MG63 (cell line): ENCODE measurements around the gene CPLX3. TPM values are rescaled to one million over a fixed set of nuclear protein-coding genes. Genes with fewer than 3 reads are reported as not detected.

Experiments used
- DNase-seq: peaks from one replicate; pipeline ENCODE4 v3.0.0-alpha.2; 2020
- H3K27me3 ChIP-seq: fragments of 250-450 bp; sonication (Bioruptor Pico); 2 replicates; pipeline ENCODE4 v1.5.1; 2020; ENCODE audit warnings: mild to moderate bottlenecking, moderate library complexity
- H3K36me3 ChIP-seq: fragments of 250-450 bp; sonication (Bioruptor Pico); 2 replicates; pipeline ENCODE4 v1.5.1; 2020; ENCODE audit warnings: mild to moderate bottlenecking, moderate library complexity
- H3K4me3 ChIP-seq: fragments of 250-450 bp; sonication (Bioruptor Pico); 2 replicates; pipeline ENCODE4 v1.5.1; 2020; ENCODE audit warnings: mild to moderate bottlenecking, moderate library complexity
- H3K9me3 ChIP-seq: fragments of 250-450 bp; sonication (Bioruptor Pico); 2 replicates; pipeline ENCODE4 v1.5.1; 2020; ENCODE audit warnings: mild to moderate bottlenecking, moderate library complexity
- total RNA-seq: library from RNA; depleted of rRNA; stranded (reverse); fragments of >200 nt; shearing (Covaris generic); gene quantifications from 2 replicates; pipeline ENCODE4 v1.2.3, GENCODE V29; 2014; ENCODE audit warnings: low replicate concordance; rRNA removed

CPLX3 gene
- total RNA-seq, 1 experiment from 2014 or later: not detected

DNA sequence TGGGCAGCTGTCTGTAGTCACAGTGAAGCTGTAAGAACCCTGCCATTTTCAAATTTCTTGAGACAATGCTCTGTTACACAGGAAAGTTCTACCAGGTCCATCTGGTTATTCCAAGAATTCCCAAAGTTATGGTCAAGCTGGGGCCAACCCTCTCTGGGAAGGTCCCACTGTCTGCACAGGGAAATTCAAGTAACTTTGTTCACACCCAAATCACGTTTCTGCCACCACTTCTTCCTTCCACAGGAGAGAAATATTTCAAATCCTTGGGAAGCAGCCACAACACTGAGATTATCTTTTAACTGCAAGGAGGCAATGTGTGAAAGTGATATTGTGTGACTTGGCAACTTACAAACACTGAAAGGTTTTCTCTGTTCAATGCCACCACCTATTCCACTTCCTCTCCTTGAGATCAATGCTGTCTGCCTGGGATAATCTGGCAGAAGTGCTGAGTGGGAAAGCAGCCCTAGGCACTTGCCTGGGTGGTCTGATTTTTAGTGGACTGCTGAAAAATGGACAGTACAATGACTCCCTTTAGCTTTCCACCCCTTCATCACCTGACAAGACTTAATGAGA lies 41.1 kb downstream of the CPLX3 start:
- no peaks in the 10 kb centered on the region for H3K9me3 ChIP-seq
- DNase-seq: no peak
- H3K27me3 ChIP-seq: no peaks in the 10 kb centered on the region
- no peak overlapping the region for H3K4me3 ChIP-seq
- peaks cover 22% of the 10 kb centered on the region for H3K36me3 ChIP-seq

DNA sequence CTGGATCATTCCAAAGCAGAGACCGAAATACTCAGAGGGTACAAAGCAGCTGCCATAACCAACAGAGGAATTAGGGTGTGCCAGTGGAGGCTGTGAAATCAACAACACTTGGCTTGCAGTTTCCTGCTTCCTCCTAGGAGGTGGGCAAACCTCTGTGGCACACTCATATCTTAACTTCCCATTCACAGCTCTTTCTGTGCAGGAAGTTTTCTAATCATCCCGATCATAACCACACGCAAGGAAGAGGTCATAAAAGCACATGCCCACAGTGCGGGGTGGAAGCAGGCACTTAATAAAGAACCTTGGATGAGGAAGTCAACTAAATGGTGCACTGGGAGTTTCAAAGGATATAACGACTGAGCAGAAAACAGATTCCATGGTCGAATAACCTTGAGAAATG lies 41.6 kb downstream of the CPLX3 start:
- Histone ChIP-seq H3K36me3 (peaks cover 24% of the 10 kb centered on the region), H3K4me3 (no peak overlapping the region), H3K27me3 (no peaks in the 10 kb centered on the region), H3K9me3 (no peaks in the 10 kb centered on the region)
- DNase-seq: no peak

DNA sequence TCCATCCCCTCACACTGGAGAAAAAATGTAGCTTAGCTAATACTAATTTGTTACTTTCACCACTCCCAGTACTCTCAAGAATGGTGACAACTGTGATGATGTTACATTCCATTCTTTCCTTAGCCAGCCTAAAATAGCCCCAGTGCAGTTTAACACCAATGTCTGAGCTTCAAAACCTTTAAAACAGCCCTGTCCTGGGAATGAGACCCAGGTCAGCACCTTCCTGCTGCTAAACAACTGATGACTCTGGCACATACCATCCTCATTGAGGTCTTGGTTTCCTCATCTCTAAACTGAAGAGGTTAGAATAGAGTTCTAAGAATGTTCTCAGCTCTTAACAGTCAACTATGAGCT lies 42.9 kb downstream of the CPLX3 start:
- no peak for DNase-seq
- no peaks in the 10 kb centered on the region for H3K9me3 ChIP-seq
- H3K27me3 ChIP-seq: no peaks in the 10 kb centered on the region
- H3K36me3 ChIP-seq: peaks cover 21% of the 10 kb centered on the region
- H3K4me3 ChIP-seq: no peak overlapping the region

DNA sequence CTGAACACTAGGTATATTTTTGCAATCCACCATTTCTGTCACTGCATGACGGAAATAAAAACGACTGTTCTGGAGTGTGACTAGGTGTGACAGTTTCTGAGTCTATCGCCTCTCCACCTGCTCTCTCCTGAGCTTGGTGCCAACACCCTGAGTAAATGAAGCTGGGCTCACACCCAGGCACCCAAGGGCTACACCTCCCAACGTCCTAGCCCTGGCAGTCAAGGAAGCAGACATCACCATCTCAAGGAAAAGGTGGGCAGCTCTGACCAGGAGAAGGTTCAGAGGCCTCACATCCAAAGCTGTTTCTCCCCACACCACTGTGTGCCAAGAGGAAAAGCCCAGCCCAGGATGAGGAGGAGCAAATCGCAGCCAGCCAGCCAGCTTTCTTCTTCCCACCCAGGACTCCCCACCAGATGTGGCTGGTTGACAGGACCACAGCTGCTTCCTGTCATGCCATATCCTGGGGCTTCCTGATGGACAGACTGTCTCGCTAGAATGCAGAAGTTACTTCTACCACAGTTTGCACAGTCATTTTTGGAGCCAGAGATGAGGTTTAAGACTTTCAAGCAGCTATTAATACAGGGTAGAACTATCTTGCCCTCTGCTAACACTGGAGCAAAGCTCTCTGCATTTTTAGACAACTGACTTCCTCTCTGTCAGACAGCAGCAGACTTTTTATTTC lies 43.4 kb downstream of the CPLX3 start:
- peaks cover 18% of the 10 kb centered on the region for H3K36me3 ChIP-seq
- H3K4me3 ChIP-seq: no peak overlapping the region
- peak; percentile 28 for DNase-seq
- H3K27me3 ChIP-seq: no peaks in the 10 kb centered on the region
- H3K9me3 ChIP-seq: no peaks in the 10 kb centered on the region

DNA sequence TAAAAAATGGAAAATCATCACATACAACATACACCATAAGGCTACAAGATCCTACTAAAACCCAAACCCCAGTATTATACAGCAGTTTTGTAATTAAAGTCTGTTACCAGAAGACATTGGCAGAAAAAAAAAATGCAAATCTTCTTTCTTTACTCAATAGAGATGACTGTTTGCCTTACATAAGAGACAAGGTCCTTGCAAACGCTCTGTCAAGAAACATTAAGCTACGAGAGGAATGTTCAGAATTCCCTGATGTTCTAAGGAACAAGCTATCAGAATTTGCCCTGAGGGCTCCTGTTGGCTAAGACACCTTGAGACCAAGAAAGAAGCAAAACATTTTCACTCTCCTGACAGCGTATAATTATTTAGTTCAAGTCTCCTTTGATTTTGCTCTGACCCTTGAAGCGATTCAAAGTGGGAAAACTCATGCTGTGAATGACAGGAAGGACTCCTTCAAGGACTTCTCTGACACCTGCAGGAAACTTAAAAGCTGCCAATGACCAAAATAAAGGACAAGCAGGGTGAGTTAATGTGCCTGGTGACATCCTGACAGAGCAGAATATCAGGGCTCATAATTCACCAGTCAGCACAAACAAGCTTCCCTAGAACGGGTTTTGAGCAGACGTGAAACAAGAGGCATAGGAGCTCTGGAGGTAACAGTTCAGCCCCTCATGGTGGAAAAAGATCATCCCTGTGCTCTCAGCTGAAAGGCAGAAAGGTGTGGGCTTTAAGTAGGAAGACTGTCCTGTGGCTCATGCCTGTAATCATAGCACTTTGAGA lies 44.2 kb downstream of the CPLX3 start:
- no peaks in the 10 kb centered on the region for H3K27me3 ChIP-seq
- no peaks in the 10 kb centered on the region for H3K9me3 ChIP-seq
- no peak overlapping the region for H3K4me3 ChIP-seq
- peaks cover 18% of the 10 kb centered on the region for H3K36me3 ChIP-seq
- DNase-seq: no peak

DNA sequence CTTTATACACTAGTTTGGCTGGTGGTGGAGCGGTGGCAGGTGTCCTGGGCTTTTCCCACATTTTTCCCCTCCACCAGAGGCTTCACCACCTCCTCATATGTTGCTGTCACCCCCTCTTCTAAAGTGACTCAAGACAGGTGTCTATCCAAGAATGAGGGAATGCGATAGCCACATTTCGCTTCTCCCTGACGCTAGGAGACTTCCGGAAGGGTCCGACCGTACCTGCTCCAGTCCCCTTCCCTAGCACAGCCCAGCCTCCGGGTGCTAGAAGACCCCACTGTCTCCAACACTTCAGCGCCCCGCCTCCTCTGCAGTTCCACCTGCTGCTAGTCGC lies 46.2 kb downstream of the CPLX3 start:
- DNase-seq: no peak
- peak overlapping the region; percentile 91 for H3K4me3 ChIP-seq
- no peaks in the 10 kb centered on the region for H3K9me3 ChIP-seq
- H3K27me3 ChIP-seq: no peaks in the 10 kb centered on the region
- peaks cover 13% of the 10 kb centered on the region for H3K36me3 ChIP-seq

DNA sequence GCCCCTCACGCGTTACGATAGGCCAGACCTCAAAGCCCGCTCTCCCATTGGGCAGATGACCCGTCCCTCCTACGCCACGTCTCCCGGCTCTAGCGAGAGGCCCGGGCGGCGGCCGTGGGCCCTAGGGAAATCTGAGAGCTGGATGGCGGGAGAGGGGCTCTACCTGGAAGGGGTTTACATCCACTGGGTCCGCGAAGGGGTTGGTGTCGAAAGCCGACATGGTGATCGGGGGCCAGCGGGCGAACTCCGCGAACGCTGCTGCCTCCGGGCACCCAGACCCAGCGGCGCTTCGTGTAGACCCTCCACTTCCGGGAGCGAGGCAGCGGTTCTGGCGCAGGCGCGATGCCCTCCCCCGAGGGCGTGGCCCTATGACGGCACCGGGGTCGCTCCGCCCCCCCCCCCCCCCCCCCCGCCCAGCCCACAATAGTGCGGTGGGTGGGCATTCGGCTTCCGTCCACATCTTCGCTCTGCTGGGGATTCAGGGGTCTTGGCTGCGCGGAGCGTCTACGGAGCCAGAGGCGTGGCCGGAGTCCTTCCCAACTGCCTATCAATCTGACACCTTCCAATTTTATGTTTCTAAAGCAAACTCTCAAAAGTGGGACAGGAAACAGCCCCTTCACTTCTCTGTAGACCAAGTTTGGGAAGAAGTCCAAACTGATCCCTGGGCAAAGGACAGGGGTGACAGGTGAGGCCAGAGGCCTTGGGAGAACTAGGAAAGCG lies 46.8 kb downstream of the CPLX3 start, which contains the start of gene SCAMP2:
TSS of gene SCAMP2 (minus strand) at position 330 of the 720 bp plus-strand sequence. CDS start at position 220, 110 bp downstream.
- H3K9me3 ChIP-seq: no peaks in the 10 kb centered on the region
- peaks cover 13% of the 10 kb centered on the region for H3K36me3 ChIP-seq
- DNase-seq: peak; percentile 97
- peak within 1 kb of the TSS; percentile 91 for H3K4me3 ChIP-seq
- no peaks in the 10 kb centered on the region for H3K27me3 ChIP-seq

DNA sequence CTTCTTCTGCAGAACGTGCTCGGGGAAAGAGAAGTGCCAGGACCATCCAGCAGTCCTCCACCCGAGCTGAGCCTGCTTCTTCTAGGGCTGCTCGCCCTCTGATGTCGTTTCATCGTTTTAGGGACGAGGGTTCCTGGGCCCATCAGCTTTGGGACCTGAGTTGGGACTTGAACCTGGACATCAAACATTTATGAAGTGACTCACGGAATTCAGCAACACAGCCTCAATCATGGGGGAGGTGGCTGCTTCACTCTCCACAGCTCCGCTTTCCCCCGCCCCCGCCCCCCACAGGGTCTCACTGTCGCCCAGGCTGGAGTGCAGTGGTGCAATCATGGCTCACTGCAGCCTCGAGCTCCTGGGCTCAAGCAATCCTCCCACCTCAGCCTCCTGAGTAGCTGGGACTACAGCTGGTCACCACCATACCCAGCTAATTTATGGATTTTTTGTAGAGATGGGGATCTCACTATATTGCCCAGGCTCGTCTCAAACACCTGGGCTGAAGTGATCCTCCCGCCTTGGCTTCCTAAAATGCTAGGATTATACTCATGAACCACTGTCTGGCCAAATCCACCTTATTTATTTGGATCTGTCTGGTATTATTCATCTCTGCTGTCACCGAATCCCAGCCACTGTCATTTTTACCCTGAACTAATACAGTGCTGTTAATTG lies 47.5 kb downstream of the CPLX3 start:
- peak overlapping the region; percentile 91 for H3K4me3 ChIP-seq
- H3K9me3 ChIP-seq: no peaks in the 10 kb centered on the region
- H3K36me3 ChIP-seq: peaks cover 9% of the 10 kb centered on the region
- H3K27me3 ChIP-seq: no peaks in the 10 kb centered on the region
- DNase-seq: no peak

DNA sequence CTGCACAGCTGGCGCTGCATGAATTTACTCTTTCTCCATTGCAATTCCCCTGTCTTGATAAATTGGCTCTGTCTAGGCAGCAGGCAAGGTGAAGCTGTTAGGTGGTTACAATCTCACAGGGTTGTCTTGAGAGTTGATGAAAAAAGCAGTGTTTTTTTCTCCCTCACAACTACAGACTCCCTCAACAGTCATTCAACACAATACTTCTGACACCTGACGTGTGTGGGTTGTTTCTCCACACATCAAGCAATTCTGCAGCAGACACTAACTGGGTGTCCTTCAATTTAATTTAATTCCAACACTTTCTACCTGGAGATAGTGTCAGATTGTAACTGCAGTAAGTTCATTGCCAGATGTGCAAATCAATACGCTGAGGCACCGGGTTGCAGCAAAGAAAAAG lies 51.8 kb downstream of the CPLX3 start:
- no peaks in the 10 kb centered on the region for H3K36me3 ChIP-seq
- H3K4me3 ChIP-seq: no peak overlapping the region
- DNase-seq: no peak
- no peaks in the 10 kb centered on the region for H3K27me3 ChIP-seq
- H3K9me3 ChIP-seq: 0 out of 2 replicates have a peak, but pooled peaks cover 2% of the 10 kb centered on the region

Other genes starting within 250 kb of the CPLX3 start
- gene CLK3, start 210.8 kb upstream of the CPLX3 start, total RNA-seq: 17.5 and 18.8 TPM in 2 replicates
- gene EDC3, start 130.6 kb upstream of the CPLX3 start, total RNA-seq: 18.2 and 22.1 TPM in 2 replicates
- 11.6 and 15.7 TPM in 2 replicates for gene CYP1A1, start 101.1 kb upstream of the CPLX3 start, total RNA-seq
- 0.23 TPM in 1 of 2 replicates, not detected in the other for gene CYP1A2, start 77.8 kb upstream of the CPLX3 start, total RNA-seq
- gene CSK, start 44.5 kb upstream of the CPLX3 start, total RNA-seq: 42.0 and 57.2 TPM in 2 replicates
- gene LMAN1L, start 13.8 kb upstream of the CPLX3 start, total RNA-seq: not detected in 2 replicates
- gene ULK3, start 16.5 kb downstream of the CPLX3 start, total RNA-seq: 14.5 and 19.5 TPM in 2 replicates
- 10.7 and 21.6 TPM in 2 replicates for gene SCAMP2, start 46.7 kb downstream of the CPLX3 start, total RNA-seq
- 32.8 and 42.5 TPM in 2 replicates for gene MPI, start 63.4 kb downstream of the CPLX3 start, total RNA-seq
- gene FAM219B, start 80.2 kb downstream of the CPLX3 start, total RNA-seq: 22.6 and 65.2 TPM in 2 replicates
- 343 and 426 TPM in 2 replicates for gene COX5A, start 111.4 kb downstream of the CPLX3 start, total RNA-seq
- 9.7 and 19.0 TPM in 2 replicates for gene RPP25, start 130.1 kb downstream of the CPLX3 start, total RNA-seq
- gene SCAMP5, start 168.9 kb downstream of the CPLX3 start, total RNA-seq: 0.20 and 3.4 TPM in 2 replicates
- 10.8 and 31.9 TPM in 2 replicates for gene PPCDC, start 197.0 kb downstream of the CPLX3 start, total RNA-seq